ENCODE measurements around the gene KCNE2.
"Not testable (repeated sequence)": the region's sequence is repeated elsewhere in the genome, so short reads cannot be mapped to it uniquely, and the experiment has no call there.

- not testable (repeated sequence) for TF ChIP-seq CTCF (IDR thresholded peaks at IDR 0.05; ENCODE audit: borderline replicate concordance, extremely low read depth, low read length, poor library complexity, severe bottlenecking); EZH2 (IDR thresholded peaks at IDR 0.05; ENCODE audit: borderline replicate concordance, low read depth, low read length, severe bottlenecking)
These were observed 10.7 kb downstream of the KCNE2 start for GRCh38 chr21:34374462-34374861.
